ENCODE data around the gene VPS11. TPM values are rescaled to one million over a fixed set of nuclear protein-coding genes. Genes with fewer than 3 reads are reported as not detected.

Gene VPS11
- total RNA-seq, 2 donors from 2014 or later: 23.0 to 24.1 TPM

DNA sequence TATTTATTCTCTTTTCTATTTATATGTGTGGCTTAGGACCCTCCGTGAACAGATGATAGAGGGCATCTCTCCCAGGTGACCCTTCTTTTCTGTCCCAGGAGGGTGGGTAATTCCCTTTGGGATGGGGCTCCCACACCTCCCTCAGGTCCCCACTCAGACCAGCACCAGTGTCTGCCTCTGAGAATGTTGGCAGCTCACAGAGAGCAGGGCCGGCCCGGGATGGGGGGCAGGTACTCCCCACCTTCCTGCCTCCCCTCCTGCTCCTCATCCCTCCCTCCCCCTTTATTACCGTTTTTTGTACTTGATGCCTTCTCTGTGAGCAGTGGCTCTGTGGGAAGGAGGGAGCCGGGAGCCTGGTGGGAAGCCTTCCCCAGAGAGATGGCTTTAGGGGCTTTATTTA lies 49.0 kb downstream of the VPS11 start:
- Histone ChIP-seq H3K9me3 (no peaks in the 10 kb centered on the region), H3K27ac (no peak overlapping the region), H3K4me3 (no peak overlapping the region), H3K9ac (ENCODE audit: low read depth in 2 of 2, low read length in 2 of 2) (no peak overlapping the region), H3K27me3 (no peaks in the 10 kb centered on the region), H3K36me3 (peaks cover 8% of the 10 kb centered on the region), H3K4me1 (no peaks in the 10 kb centered on the region)
- intact Hi-C loops (cut with DNase I): no loop called here
- no peak for DNase-seq
- TF ChIP-seq, protein P1, sequence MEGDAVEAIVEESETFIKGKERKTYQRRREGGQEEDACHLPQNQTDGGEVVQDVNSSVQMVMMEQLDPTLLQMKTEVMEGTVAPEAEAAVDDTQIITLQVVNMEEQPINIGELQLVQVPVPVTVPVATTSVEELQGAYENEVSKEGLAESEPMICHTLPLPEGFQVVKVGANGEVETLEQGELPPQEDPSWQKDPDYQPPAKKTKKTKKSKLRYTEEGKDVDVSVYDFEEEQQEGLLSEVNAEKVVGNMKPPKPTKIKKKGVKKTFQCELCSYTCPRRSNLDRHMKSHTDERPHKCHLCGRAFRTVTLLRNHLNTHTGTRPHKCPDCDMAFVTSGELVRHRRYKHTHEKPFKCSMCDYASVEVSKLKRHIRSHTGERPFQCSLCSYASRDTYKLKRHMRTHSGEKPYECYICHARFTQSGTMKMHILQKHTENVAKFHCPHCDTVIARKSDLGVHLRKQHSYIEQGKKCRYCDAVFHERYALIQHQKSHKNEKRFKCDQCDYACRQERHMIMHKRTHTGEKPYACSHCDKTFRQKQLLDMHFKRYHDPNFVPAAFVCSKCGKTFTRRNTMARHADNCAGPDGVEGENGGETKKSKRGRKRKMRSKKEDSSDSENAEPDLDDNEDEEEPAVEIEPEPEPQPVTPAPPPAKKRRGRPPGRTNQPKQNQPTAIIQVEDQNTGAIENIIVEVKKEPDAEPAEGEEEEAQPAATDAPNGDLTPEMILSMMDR (IDR thresholded peaks at IDR 0.05): no peak

DNA sequence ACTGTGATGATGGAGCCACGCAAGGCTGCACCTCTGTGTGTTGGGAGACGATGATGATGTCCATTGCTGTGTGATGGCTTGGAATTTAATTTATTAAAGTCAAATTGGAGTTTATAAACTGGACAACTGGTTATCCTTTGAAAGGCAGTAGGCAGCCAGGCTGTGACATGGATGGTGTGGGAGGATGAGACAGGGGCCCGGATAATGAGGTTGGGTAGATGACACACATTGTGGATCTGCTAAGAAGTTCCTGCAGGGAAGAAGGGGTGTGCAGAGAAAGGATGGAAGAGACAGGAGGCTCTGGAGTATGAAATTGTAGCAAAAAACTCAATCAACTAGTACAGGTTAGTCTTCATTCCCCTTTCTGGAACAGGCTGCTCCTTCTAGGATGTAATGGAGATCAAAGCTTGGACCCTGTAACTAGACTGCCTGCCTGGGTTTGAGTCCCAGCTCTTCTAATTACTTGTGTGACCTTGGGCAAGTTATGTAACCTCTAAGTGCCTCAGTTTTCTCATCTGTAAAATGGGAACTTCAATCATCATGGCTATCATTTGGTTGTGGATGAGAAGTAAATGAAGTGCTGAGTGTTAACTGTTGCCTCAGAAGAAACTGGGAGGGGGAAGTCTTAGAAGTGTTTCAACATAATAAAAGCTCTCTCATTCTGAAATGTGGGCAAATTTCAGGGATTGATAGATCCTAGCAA lies 49.5 kb downstream of the VPS11 start:
- Histone ChIP-seq H3K36me3 (peaks cover 5% of the 10 kb centered on the region), H3K4me1 (no peaks in the 10 kb centered on the region), H3K27me3 (no peaks in the 10 kb centered on the region), H3K9me3 (no peaks in the 10 kb centered on the region), H3K4me3 (no peak overlapping the region), H3K9ac (ENCODE audit: low read depth in 2 of 2, low read length in 2 of 2) (no peak overlapping the region), H3K27ac (no peak overlapping the region)
- TF ChIP-seq, protein P1 (IDR thresholded peaks at IDR 0.05): no peak
- no peak for DNase-seq
- intact Hi-C loops (cut with DNase I): no loop called here

DNA sequence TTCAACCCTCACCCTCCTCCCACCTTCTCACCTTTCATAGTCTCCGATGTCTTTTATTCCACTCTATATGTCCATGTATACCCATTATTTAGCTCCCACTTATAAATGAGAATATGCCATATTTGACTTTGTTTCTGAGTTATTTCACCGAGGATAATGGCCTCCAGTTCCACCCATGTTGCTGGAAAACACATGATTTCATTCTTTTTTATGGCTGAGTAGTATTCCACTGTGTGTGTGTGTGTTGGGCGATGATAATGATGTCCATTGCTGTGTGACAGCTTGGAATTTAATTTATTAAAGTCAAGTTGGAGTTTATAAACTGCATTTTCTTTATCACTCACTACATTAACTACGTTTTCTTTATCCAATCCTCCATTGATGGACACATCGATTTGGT lies 50.6 kb downstream of the VPS11 start:
- intact Hi-C loops (cut with DNase I): no loop called here
- Histone ChIP-seq H3K27me3 (no peaks in the 10 kb centered on the region), H3K4me1 (peaks cover 5% of the 10 kb centered on the region), H3K27ac (no peak overlapping the region), H3K9ac (ENCODE audit: low read depth in 2 of 2, low read length in 2 of 2) (no peak overlapping the region), H3K9me3 (no peaks in the 10 kb centered on the region), H3K36me3 (no peaks in the 10 kb centered on the region), H3K4me3 (no peak overlapping the region)
- DNase-seq: no peak
- TF ChIP-seq, protein P1 (IDR thresholded peaks at IDR 0.05): no peak

DNA sequence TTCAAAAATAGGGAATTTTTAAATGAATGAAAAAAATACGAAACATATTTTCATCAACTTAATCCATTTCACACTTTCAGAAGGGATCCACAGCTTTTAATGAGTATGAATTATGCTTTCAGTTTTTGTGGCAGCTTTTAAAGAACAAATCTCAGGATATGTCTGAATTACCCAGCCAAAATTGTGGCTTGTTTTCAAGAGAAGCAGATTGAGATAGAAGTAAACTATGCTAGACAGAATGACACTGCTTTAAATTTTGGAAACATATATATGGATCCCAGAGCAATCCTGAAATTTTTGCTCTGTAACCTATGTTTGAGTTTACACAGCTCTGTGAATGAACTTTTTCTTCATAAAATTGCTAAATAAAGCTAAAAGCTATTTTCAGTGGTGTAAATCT lies 51.3 kb downstream of the VPS11 start:
- TF ChIP-seq, protein P1 (IDR thresholded peaks at IDR 0.05): no peak
- no peak for DNase-seq
- no peaks in the 10 kb centered on the region for H3K9me3 ChIP-seq
- H3K27ac ChIP-seq: no peak overlapping the region
- H3K4me1 ChIP-seq: peaks cover 5% of the 10 kb centered on the region
- H3K36me3 ChIP-seq: no peaks in the 10 kb centered on the region
- no peak overlapping the region for H3K9ac ChIP-seq (ENCODE audit: low read depth in 2 of 2, low read length in 2 of 2)
- H3K4me3 ChIP-seq: no peak overlapping the region
- H3K27me3 ChIP-seq: no peaks in the 10 kb centered on the region
- intact Hi-C loops (cut with DNase I): no loop called here

DNA sequence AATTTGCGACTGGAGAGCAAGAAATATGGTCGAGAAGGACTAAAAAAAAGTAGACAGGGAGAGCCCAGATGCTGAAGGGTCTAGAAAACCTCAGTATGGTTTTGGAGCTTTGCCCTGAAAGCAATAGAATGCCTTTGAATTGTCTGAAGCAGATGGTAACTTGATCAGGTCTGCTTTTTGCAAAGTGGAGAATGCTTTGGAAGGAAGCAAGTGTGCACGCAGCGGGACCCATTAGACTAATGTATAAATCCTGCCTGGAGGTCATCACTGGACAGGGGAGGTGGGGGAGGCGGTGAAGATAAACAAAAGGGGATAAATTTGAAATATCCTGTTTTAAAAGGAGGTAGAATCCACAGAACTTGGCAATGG lies 53.0 kb downstream of the VPS11 start:
- Histone ChIP-seq H3K9ac (ENCODE audit: low read depth in 2 of 2, low read length in 2 of 2) (peak overlapping the region in 1 of 2 donors; percentile 87), H3K4me3 (peak overlapping the region; percentile 79), H3K27ac (no peak overlapping the region), H3K27me3 (no peaks in the 10 kb centered on the region), H3K4me1 (peaks cover 5% of the 10 kb centered on the region), H3K36me3 (no peaks in the 10 kb centered on the region), H3K9me3 (no peaks in the 10 kb centered on the region)
- intact Hi-C loops (cut with DNase I): no loop called here
- no peak for DNase-seq
- TF ChIP-seq, protein P1 (IDR thresholded peaks at IDR 0.05): no peak

Data from colonic mucosa (tissue), 4 donors.